SK-N-SH (cell line): ENCODE results near the gene CPB2. TPM values are rescaled to one million over a fixed set of nuclear protein-coding genes. Genes with fewer than 3 reads are reported as not detected.

Experiments used
- CTCF ChIA-PET: fragments of 300-600, 350-600 bp; formaldehyde crosslinking; extraction: SDS; loops from one replicate; lab custom pipeline; 2021; lab: Yijun Ruan, JAX
- POLR2A ChIA-PET: fragments of 350-600 bp; sonication (Branson Sonifier 250); formaldehyde crosslinking; extraction: SDS; loops from one replicate; lab custom pipeline; 2020; ENCODE audit warnings: antibody characterized with exemption, inconsistent platforms; lab: Yijun Ruan, JAX
- DNase-seq: peaks from one replicate; pipeline ENCODE4 v3.0.0; 2012
- H2AFZ ChIP-seq: fragments of 200-600 bp; sonication (generic); 2 replicates; pipeline ENCODE4 v1.8.1; 2016; ENCODE audit warnings: antibody characterized with exemption, mild to moderate bottlenecking, low read depth
- H3F3A ChIP-seq: fragments of 200-600 bp; sonication (generic); replicated peaks from 2 replicates; pipeline ENCODE3; 2016; ENCODE audit warnings: antibody characterized with exemption, mild to moderate bottlenecking; ENCODE audit not compliant: insufficient read depth
- H3K27ac ChIP-seq, 2 experiments: fragments of 200-500 bp in 1 of 2; fragments of 200-600 bp in 1 of 2; sonication (Bioruptor generic) in 1 of 2; sonication (generic), shearing (Covaris generic) in 1 of 2; 2 replicates each; pipeline versions ENCODE4 v1.5.1 to v1.6.1; 2014 to 2016; ENCODE audit warnings: low read depth in 2 of 2, inconsistent platforms in 1 of 2, low read length in 1 of 2, mild to moderate bottlenecking in 1 of 2, mixed read lengths in 1 of 2
- H3K27me3 ChIP-seq: fragments of 200-600 bp; sonication (generic), shearing (Covaris generic); 2 replicates; pipeline ENCODE4 v1.6.1; 2016; ENCODE audit warnings: mixed run types; ENCODE audit not compliant: insufficient read depth
- H3K36me3 ChIP-seq, 2 experiments: fragments of 200-500 bp in 1 of 2; fragments of 200-600 bp in 1 of 2; sonication (Bioruptor generic) in 1 of 2; sonication (generic) in 1 of 2; replicated peaks in 1 of 2; 2 replicates each; pipeline versions ENCODE3 to v1.5.1; 2014 to 2016; ENCODE audit warnings: low read length in 1 of 2, mild to moderate bottlenecking in 1 of 2; ENCODE audit not compliant: insufficient read depth in 2 of 2, control insufficient read depth in 1 of 2
- H3K4me1 ChIP-seq, 2 experiments: fragments of 200-500 bp in 1 of 2; fragments of 200-600 bp in 1 of 2; sonication (Bioruptor generic) in 1 of 2; sonication (generic), shearing (Covaris generic) in 1 of 2; 2 replicates each; pipeline versions ENCODE4 v1.5.1 to v1.6.1; 2014 to 2016; ENCODE audit warnings: low read depth in 1 of 2, low read length in 1 of 2, mixed run types in 1 of 2; ENCODE audit not compliant: insufficient read depth in 2 of 2, control insufficient read depth in 1 of 2
- H3K4me2 ChIP-seq: fragments of 200-600 bp; sonication (generic), shearing (Covaris generic); 2 replicates; pipeline ENCODE4 v1.6.1; 2017; ENCODE audit warnings: mixed run types
- H3K4me3 ChIP-seq, 2 experiments: fragments of 200-500 bp in 1 of 2; fragments of 200-600 bp in 1 of 2; sonication (Bioruptor generic) in 1 of 2; sonication (generic), shearing (Covaris generic) in 1 of 2; 2 replicates each; pipeline versions ENCODE4 v1.5.1 to v1.8.1; 2014 to 2016; ENCODE audit warnings: low read depth in 2 of 2, inconsistent platforms in 1 of 2, low read length in 1 of 2, mild to moderate bottlenecking in 1 of 2, mixed read lengths in 1 of 2, moderate library complexity in 1 of 2
- H3K79me2 ChIP-seq: fragments of 200-600 bp; sonication (generic); 2 replicates; pipeline ENCODE4 v1.8.1; 2017; ENCODE audit warnings: mild to moderate bottlenecking; ENCODE audit not compliant: insufficient read depth
- H3K9ac ChIP-seq: fragments of 200-600 bp; sonication (generic); 2 replicates; pipeline ENCODE4 v1.6.1; 2017; ENCODE audit warnings: mixed run types
- H3K9me2 ChIP-seq: fragments of 200-600 bp; sonication (generic); 2 replicates; pipeline ENCODE4 v1.6.1; 2017; ENCODE audit warnings: mixed run types
- H3K9me3 ChIP-seq: fragments of 200-600 bp; sonication (generic); 2 replicates; pipeline ENCODE4 v1.6.1; 2017; ENCODE audit warnings: mixed run types, mild to moderate bottlenecking, moderate library complexity
- H4K20me1 ChIP-seq: fragments of 200-600 bp; sonication (generic); 2 replicates; pipeline ENCODE4 v1.6.1; 2017; ENCODE audit warnings: mild to moderate bottlenecking, mixed run types; ENCODE audit not compliant: insufficient read depth
- CTCF ChIP-seq: fragments of 200-600 bp; sonication (generic); IDR thresholded peaks from 2 replicates; pipeline ENCODE4 v1.6.1; 2017; ENCODE audit warnings: antibody characterized with exemption, mild to moderate bottlenecking, moderate library complexity
- ELF1 ChIP-seq: IDR thresholded peaks from 2 replicates; pipeline ENCODE4 v1.4.0; 2012
- EP300 ChIP-seq, 2 experiments: IDR thresholded peaks; 2 replicates each; pipeline versions ENCODE4 v1.4.0 to v1.6.1; 2012; ENCODE audit warnings: borderline replicate concordance in 1 of 2, low read depth in 1 of 2, low read length in 1 of 2
- GABPA ChIP-seq: IDR thresholded peaks from 2 replicates; pipeline ENCODE4 v1.4.0; 2012; ENCODE audit warnings: low read depth, mild to moderate bottlenecking
- JUND ChIP-seq: IDR thresholded peaks from 2 replicates; pipeline ENCODE4 v1.4.0; 2012
- MAX ChIP-seq: IDR thresholded peaks from 2 replicates; pipeline ENCODE4 v1.4.0; 2012; ENCODE audit warnings: low read depth
- MXI1 ChIP-seq: IDR thresholded peaks from 2 replicates; pipeline ENCODE4 v1.6.1; 2012; ENCODE audit warnings: mild to moderate bottlenecking, low read depth, low read length, improper control_type of control experiment
- RFX5 ChIP-seq: IDR thresholded peaks from 2 replicates; pipeline ENCODE4 v1.6.1; 2012; ENCODE audit warnings: mild to moderate bottlenecking, improper control_type of control experiment, low read length
- WGBS: methylation state at CpG from one replicate; pipeline ENCODE4 v1.1.6; 2017; ENCODE audit warnings: low lambda C conversion rate; 5-methylcytosine and 5-hydroxymethylcytosine counted together
- polyA plus RNA-seq, 3 experiments: library from polyadenylated mRNA; depleted of rRNA; stranded (reverse); fragments of >200 nt; gene quantifications; 2 replicates each; pipeline ENCODE4 v1.2.3, GENCODE V29; 2012
- TF ChIP-seq, protein P1 (sequence below): IDR thresholded peaks from 2 replicates; pipeline ENCODE4 v1.4.0; 2012; ENCODE audit warnings: low read depth, borderline replicate concordance
- TF ChIP-seq, protein P2 (sequence below): fragments of 150-350 bp; IDR thresholded peaks from 2 replicates; pipeline ENCODE4 v1.6.1; 2016; ENCODE audit warnings: mild to moderate bottlenecking, low read depth, low read length

CPB2 gene
- polyA plus RNA-seq, 1 of the 3 experiments (the other 2 are of a cell fraction) = not detected

- Histone ChIP-seq H4K20me1 (no peaks in the 10 kb centered on the region), H3K4me1 (no peaks in the 10 kb centered on the region; a peak in 1 of 4 replicates), H3K9me2 (no peaks in the 10 kb centered on the region), H3K9me3 (no peaks in the 10 kb centered on the region), H3K9ac (no peak overlapping the region), H3K4me2 (no peak overlapping the region), H3K4me3 (no peak overlapping the region), H2AFZ (no peak overlapping the region), H3K27me3 (no peaks in the 10 kb centered on the region), H3K79me2 (no peaks in the 10 kb centered on the region), H3K36me3 (no peaks in the 10 kb centered on the region), H3K27ac (no peak overlapping the region), H3F3A (no peaks in the 10 kb centered on the region)
- WGBS = 34% methylated on average over 2 of the region's 2 CpGs
- TF ChIP-seq ELF1 = no peak
- TF ChIP-seq EP300 (IDR thresholded peaks at IDR 0.05; ENCODE audit: borderline replicate concordance in 1 of 2, low read depth in 1 of 2, low read length in 1 of 2) = no peak
- TF ChIP-seq, protein P1, sequence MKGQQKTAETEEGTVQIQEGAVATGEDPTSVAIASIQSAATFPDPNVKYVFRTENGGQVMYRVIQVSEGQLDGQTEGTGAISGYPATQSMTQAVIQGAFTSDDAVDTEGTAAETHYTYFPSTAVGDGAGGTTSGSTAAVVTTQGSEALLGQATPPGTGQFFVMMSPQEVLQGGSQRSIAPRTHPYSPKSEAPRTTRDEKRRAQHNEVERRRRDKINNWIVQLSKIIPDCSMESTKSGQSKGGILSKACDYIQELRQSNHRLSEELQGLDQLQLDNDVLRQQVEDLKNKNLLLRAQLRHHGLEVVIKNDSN = no peak
- TF ChIP-seq GABPA = no peak
- no peak for TF ChIP-seq RFX5
- TF ChIP-seq JUND = no peak
- TF ChIP-seq CTCF = no peak
- ChIA-PET POLR2A (no interaction called here), CTCF (interaction anchor here (1.7 to 8.0 kb wide), 3 partner anchors 11 to 19 kb away, joined by 4 to 44 read pairs (median 37); no protein-coding TSS in a partner anchor)
- no peak for DNase-seq
Measured at GRCh38 chr13:46140044-46140443, 35.2 kb upstream of the CPB2 start.

DNA sequence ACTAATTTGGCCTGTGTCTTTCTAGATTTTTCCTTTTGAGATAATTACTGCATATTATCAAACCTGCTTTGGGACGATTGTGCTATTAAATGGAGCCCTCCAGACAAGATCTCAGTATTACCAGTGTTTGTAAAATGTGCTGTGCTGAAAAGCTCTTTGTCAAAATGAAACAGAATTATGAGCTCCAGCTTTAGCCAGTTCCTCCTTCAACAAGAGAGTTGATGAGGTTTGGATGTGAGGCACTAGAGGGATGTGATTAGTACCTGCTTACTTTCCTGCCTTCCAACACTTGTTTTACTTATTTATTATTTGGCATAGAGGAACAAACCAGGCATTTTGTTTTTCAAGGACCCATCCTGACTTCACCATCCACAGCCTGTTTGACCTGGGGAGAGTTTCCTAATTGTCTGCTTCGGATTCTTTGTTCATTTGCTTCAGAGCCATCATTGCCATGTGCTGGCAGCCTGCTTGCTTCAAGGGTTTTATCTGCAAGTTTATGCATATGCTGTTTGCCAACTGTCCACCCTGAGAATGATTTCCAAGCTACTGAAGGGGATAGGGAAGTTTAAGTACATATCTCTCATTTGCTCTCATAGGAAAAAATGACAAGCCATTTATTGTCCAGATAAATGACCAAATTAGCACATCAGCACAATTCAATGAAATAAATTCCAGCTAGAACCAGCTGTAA is 32.9 kb upstream of the CPB2 start:
- DNase-seq = no peak
- Histone ChIP-seq H3K36me3 (no peaks in the 10 kb centered on the region), H3K27me3 (peaks cover 5% of the 10 kb centered on the region; the same call in 1 of the 2 replicates), H3K9me2 (no peaks in the 10 kb centered on the region), H3K4me1 (no peaks in the 10 kb centered on the region; a peak in 1 of 4 replicates), H4K20me1 (no peaks in the 10 kb centered on the region), H3F3A (no peaks in the 10 kb centered on the region), H3K4me3 (no peak overlapping the region), H3K4me2 (no peak overlapping the region), H3K9ac (no peak overlapping the region), H2AFZ (no peak overlapping the region), H3K27ac (no peak overlapping the region), H3K9me3 (no peaks in the 10 kb centered on the region), H3K79me2 (no peaks in the 10 kb centered on the region)
- CTCF ChIA-PET = interaction anchor here (6.2 to 8.0 kb wide), 2 partner anchors 12 to 22 kb away, joined by 37 to 44 read pairs; no protein-coding TSS in a partner anchor
- POLR2A ChIA-PET = no interaction called here
- WGBS = 55% methylated on average over 2 of the region's 2 CpGs
- TF ChIP-seq, protein P2, sequence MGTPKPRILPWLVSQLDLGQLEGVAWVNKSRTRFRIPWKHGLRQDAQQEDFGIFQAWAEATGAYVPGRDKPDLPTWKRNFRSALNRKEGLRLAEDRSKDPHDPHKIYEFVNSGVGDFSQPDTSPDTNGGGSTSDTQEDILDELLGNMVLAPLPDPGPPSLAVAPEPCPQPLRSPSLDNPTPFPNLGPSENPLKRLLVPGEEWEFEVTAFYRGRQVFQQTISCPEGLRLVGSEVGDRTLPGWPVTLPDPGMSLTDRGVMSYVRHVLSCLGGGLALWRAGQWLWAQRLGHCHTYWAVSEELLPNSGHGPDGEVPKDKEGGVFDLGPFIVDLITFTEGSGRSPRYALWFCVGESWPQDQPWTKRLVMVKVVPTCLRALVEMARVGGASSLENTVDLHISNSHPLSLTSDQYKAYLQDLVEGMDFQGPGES = no peak
- TF ChIP-seq CTCF = no peak
- TF ChIP-seq MXI1 = no peak
- no peak for TF ChIP-seq MAX
